ENCODE measurements around the gene COPS3.

GRCh38 chr17:17328251-17328650, 47.2 kb upstream of the COPS3 start:
- TF ChIP-seq POLR2A (IDR thresholded peaks at IDR 0.05; ENCODE audit: low read depth, low read length) (no peak), MAFK (IDR thresholded peaks at IDR 0.05; ENCODE audit: low read depth, low read length) (no peak), SMC3 (IDR thresholded peaks at IDR 0.05; ENCODE audit: low read depth, low read length) (no peak), BHLHE40 (IDR thresholded peaks at IDR 0.05; ENCODE audit: low read depth, low read length) (no peak), RAD21 (IDR thresholded peaks at IDR 0.05; ENCODE audit: low read length) (no peak), RFX5 (IDR thresholded peaks at IDR 0.05; ENCODE audit: low read depth, low read length) (no peak), MXI1 (IDR thresholded peaks at IDR 0.05; ENCODE audit: borderline replicate concordance, low read depth, low read length) (no peak), USF2 (IDR thresholded peaks at IDR 0.05; ENCODE audit: low read depth, low read length) (no peak)
- TF ChIP-seq, protein P1, sequence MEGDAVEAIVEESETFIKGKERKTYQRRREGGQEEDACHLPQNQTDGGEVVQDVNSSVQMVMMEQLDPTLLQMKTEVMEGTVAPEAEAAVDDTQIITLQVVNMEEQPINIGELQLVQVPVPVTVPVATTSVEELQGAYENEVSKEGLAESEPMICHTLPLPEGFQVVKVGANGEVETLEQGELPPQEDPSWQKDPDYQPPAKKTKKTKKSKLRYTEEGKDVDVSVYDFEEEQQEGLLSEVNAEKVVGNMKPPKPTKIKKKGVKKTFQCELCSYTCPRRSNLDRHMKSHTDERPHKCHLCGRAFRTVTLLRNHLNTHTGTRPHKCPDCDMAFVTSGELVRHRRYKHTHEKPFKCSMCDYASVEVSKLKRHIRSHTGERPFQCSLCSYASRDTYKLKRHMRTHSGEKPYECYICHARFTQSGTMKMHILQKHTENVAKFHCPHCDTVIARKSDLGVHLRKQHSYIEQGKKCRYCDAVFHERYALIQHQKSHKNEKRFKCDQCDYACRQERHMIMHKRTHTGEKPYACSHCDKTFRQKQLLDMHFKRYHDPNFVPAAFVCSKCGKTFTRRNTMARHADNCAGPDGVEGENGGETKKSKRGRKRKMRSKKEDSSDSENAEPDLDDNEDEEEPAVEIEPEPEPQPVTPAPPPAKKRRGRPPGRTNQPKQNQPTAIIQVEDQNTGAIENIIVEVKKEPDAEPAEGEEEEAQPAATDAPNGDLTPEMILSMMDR (conservative IDR thresholded peaks at IDR 0.05; ENCODE audit: low read depth, low read length) = no peak
